ENCODE measurements around the gene GYS2. TPM values are rescaled to one million over a fixed set of nuclear protein-coding genes. Genes with fewer than 3 reads are reported as not detected.

Gene GYS2
- total RNA-seq, 2 experiments from 2014 or later, result 0.22 TPM; not detected in 1

GRCh38 chr12:21562859-21563258 is 41.8 kb downstream of the GYS2 start:
- no peaks in the 10 kb centered on the region for H3K36me3 ChIP-seq (ENCODE audit: insufficient read depth, low read length)
- H3K27me3 ChIP-seq (ENCODE audit: control insufficient read depth in 1 of 2, insufficient read depth in 2 of 2, low read length in 2 of 2), result no peaks in the 10 kb centered on the region
- no peak for TF ChIP-seq CTCF (IDR thresholded peaks at IDR 0.05)
- no peak overlapping the region for H3K4me3 Mint-ChIP-seq
- no peaks in the 10 kb centered on the region for H3K9me3 ChIP-seq (ENCODE audit: control insufficient read depth in 1 of 2, insufficient read depth in 1 of 2, low read length in 2 of 2)
- no peak overlapping the region for H3K27ac ChIP-seq (ENCODE audit: low read depth in 1 of 2, low read length in 2 of 2)
- no peak for DNase-seq
- ChIA-PET CTCF (interaction anchor here (1.0 kb wide), 1 partner anchor 71 kb away, joined by 3 read pairs; no protein-coding TSS in a partner anchor), POLR2A (no interaction called here)
- no peaks in the 10 kb centered on the region for H3K4me1 Mint-ChIP-seq (ENCODE audit: low read depth)
- H3K4me1 ChIP-seq (ENCODE audit: insufficient read depth, low read length), result no peaks in the 10 kb centered on the region
- ATAC-seq (ENCODE audit: poor library complexity), result no peak
- intact Hi-C loops (cut with DNase I, micrococcal nuclease), result no loop called here
- no peaks in the 10 kb centered on the region for H3K9me3 Mint-ChIP-seq
- no peaks in the 10 kb centered on the region for H3K27me3 Mint-ChIP-seq
- no peak overlapping the region for H3K27ac Mint-ChIP-seq
- H3K4me3 ChIP-seq (ENCODE audit: low read length), result no peak overlapping the region
- no peaks in the 10 kb centered on the region for H3K36me3 Mint-ChIP-seq (ENCODE audit: low read depth)

- Histone ChIP-seq H3K4me3 (ENCODE audit: low read length) (no peak overlapping the region), H3K36me3 (ENCODE audit: insufficient read depth, low read length) (no peaks in the 10 kb centered on the region), H3K4me1 (ENCODE audit: insufficient read depth, low read length) (no peaks in the 10 kb centered on the region), H3K27me3 (ENCODE audit: control insufficient read depth in 1 of 2, insufficient read depth in 2 of 2, low read length in 2 of 2) (no peaks in the 10 kb centered on the region), H3K9me3 (ENCODE audit: control insufficient read depth in 1 of 2, insufficient read depth in 1 of 2, low read length in 2 of 2) (no peaks in the 10 kb centered on the region), H3K27ac (ENCODE audit: low read depth in 1 of 2, low read length in 2 of 2) (no peak overlapping the region)
- DNase-seq (no peak), ATAC-seq (ENCODE audit: poor library complexity) (no peak)
- Mint-ChIP-seq H3K4me1 (ENCODE audit: low read depth) (no peaks in the 10 kb centered on the region), H3K27me3 (no peaks in the 10 kb centered on the region), H3K9me3 (no peaks in the 10 kb centered on the region), H3K27ac (no peak overlapping the region), H3K36me3 (ENCODE audit: low read depth) (no peaks in the 10 kb centered on the region), H3K4me3 (no peak overlapping the region)
- POLR2A ChIA-PET, result no interaction called here
- intact Hi-C loops (cut with DNase I, micrococcal nuclease), result no loop called here
- CTCF ChIA-PET, result no interaction called here
- no peak for TF ChIP-seq CTCF (IDR thresholded peaks at IDR 0.05)
These were observed 43.5 kb downstream of the GYS2 start for GRCh38 chr12:21561158-21561557.

GRCh38 chr12:21559855-21560569 is 44.6 kb downstream of the GYS2 start:
- no peak for TF ChIP-seq CTCF (IDR thresholded peaks at IDR 0.05)

More at GRCh38 chr12:21559855-21560569, 44.6 kb downstream of the GYS2 start:
- Histone ChIP-seq H3K4me3 (ENCODE audit: low read length) (no peak overlapping the region), H3K4me1 (ENCODE audit: insufficient read depth, low read length) (no peaks in the 10 kb centered on the region), H3K36me3 (ENCODE audit: insufficient read depth, low read length) (no peaks in the 10 kb centered on the region), H3K27ac (ENCODE audit: low read depth in 1 of 2, low read length in 2 of 2) (no peak overlapping the region), H3K27me3 (ENCODE audit: control insufficient read depth in 1 of 2, insufficient read depth in 2 of 2, low read length in 2 of 2) (no peaks in the 10 kb centered on the region), H3K9me3 (ENCODE audit: control insufficient read depth in 1 of 2, insufficient read depth in 1 of 2, low read length in 2 of 2) (no peaks in the 10 kb centered on the region)
- no peak overlapping the region for H3K27ac Mint-ChIP-seq
- no peaks in the 10 kb centered on the region for H3K9me3 Mint-ChIP-seq
- no peak overlapping the region for H3K4me3 Mint-ChIP-seq
- no peak for ATAC-seq (ENCODE audit: poor library complexity)
- DNase-seq, result no peak
- no peaks in the 10 kb centered on the region for H3K27me3 Mint-ChIP-seq
- no peaks in the 10 kb centered on the region for H3K36me3 Mint-ChIP-seq (ENCODE audit: low read depth)
- CTCF ChIA-PET, result no interaction called here
- intact Hi-C loops (cut with DNase I, micrococcal nuclease), result no loop called here
- POLR2A ChIA-PET, result no interaction called here
- H3K4me1 Mint-ChIP-seq (ENCODE audit: low read depth), result no peaks in the 10 kb centered on the region

Measured in CD4-positive, alpha-beta T cell (primary cell).